Activated naive CD4-positive, alpha-beta T cell treated with Interleukin-2 at 50 U/mL for 16 hours (primary cell): ENCODE data around the gene FLCN.

ENCODE experiments used
- DNase-seq: peaks from one replicate; pipeline ENCODE4 v3.0.0-alpha.2; 2020

The FLCN gene

GRCh38 chr17:17182598-17183136 is 54.3 kb downstream of the FLCN start:
- DNase-seq, result no peak

DNA sequence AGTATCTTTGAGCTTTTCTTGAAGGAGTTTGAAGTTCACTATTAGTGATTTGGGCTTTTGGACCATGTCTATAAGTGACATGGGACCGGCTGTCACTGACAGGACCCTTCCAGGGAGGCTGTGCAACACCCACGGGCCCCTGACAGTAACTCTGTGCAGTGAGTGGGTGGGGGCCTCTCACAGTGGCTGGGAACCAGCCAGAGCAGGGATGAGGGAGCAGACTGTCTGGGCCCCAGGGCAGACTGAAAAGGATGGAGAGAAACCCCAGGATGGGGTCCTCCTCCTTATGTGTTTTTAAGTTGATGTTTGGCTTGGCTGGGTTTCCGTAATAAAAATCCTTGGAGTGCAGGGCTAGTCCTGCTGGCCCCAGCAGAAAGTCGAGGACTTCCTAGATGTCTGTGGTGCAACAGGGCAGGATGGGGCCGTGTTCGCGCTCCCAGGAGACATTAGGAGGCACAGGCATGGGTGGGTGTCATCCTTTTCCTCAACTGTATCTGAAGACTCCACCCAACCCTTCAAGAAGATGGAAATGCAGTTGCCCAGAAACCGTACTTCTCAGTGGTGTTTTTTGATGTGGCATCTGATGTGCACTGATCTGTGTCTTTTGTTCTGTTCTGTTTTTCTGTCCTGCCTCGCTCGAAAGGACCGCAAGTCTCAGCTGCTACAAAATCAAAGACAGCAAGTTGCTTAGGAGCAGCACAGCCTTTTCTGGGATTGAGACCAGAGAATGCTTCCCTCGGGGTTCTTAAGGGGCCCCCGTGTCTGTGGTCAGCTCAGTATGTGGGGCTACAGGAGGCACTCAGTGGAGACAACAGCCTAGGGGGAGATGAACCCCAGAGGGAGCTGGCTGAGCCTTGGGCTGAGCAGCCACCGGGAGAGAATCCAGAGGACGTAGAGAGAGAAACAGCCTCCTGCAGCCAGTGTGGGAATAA is 55.0 kb downstream of the FLCN start:
- DNase-seq, result peak; percentile 50

- DNase-seq, result no peak
Measured at GRCh38 chr17:17180741-17181525, 56.0 kb downstream of the FLCN start.

- DNase-seq, result peak; percentile 20
Measured at GRCh38 chr17:17180141-17180603, 56.8 kb downstream of the FLCN start.

GRCh38 chr17:17179371-17179827 is 57.6 kb downstream of the FLCN start:
- no peak for DNase-seq

GRCh38 chr17:17177176-17177575 is 59.8 kb downstream of the FLCN start:
- no peak for DNase-seq

- peak; percentile 35 for DNase-seq
Measured at GRCh38 chr17:17176341-17176740, 60.6 kb downstream of the FLCN start.

DNA sequence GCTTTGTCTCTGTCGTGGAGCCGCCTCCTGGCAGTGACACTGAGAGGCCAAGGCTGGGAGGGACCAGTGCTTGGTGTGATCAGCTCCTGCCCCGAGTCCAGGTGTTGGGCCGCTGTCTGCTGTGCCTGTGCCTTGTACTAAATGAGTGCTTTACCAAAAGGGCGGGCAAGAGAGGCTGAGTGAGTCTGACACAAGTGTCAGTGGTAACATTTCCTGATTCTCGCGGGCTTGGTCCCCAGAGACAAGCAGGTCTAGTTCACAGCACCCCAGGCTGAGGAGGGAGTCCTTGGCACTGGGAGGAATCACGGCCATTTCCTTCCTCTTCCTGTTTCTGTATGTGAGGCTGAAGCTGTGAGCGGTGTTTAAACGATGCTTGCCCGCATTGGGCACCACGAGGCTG is 61.1 kb downstream of the FLCN start:
- DNase-seq, result no peak

DNA sequence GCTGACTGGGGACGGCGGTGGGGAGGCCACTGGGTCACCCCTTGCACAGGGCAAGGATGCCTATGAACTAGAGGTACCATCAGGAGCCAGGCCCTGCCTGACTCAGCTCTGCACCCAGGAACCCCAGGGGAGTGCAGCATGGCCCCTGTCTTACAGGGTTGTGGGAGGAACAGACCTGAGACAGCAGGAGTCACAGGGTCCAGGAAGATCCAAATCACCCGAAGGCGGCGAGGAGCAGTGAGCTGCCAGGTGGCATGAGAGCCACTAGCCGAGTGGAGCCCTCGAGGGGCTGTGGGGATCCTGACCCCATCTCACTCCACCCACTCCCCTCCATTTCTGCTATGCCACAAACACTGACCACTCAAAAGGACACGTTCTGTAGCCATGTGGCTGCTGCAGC is 61.6 kb downstream of the FLCN start:
- no peak for DNase-seq

DNA sequence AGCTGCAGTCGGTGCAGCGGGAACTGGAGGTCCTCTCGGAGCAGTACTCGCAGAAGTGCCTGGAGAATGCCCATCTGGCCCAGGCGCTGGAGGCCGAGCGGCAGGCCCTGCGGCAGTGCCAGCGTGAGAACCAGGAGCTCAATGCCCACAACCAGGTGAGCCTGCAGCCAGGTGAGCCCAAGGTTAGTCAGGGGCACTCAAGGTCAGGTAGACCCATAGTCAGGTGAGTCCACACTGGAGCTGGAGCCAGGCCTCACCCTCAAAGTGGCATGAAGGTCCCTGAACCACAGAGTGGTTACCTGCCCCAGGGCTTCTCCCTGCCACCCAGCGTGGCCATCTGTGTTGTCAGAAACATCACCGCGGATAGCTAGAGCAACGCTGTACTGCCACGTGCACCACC is 63.0 kb downstream of the FLCN start:
- no peak for DNase-seq

GRCh38 chr17:17172990-17173389 is 64.0 kb downstream of the FLCN start:
- DNase-seq, result no peak

GRCh38 chr17:17172001-17172939 is 64.7 kb downstream of the FLCN start:
- no peak for DNase-seq

DNA sequence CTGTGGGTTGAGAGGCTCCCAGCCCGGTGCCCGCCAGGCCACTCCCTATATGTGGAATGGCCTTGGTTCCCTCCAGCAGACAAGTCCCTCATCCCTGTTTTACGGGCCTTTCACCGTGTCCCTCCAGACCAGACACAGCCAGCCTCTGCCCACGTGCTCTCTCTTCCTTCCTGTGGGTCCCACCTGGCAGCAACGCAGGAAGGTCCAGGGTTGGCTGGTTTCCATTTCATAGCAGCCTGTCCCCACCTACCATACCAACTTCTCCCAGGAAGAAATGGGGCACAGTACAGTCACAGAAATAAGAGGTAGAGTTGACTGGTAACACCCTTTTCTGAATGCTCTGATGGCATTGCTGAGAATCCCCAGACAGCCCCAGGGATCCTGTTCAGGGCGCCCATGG is 65.8 kb downstream of the FLCN start:
- DNase-seq, result no peak

GRCh38 chr17:17170346-17170985 is 66.5 kb downstream of the FLCN start:
- no peak for DNase-seq

DNA sequence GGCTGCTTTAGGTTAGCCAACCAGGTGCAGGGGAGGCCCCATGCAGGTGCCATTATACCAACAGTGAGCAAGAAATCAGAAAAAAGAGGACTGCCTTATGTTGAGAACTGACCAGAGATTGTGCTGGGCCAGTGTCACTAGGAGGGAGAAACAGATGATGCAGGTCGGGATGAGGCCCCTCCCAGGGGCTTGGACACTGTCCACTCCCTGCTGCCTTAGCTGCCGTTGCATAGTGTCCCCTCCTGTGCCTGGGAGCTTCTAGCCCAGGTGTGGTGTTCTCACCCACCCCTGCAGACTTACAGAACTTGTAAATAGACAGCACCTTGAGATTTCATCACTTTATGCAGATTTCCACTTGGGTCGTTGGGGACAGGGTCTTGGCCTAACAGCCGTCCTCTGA is 67.6 kb downstream of the FLCN start:
- DNase-seq, result no peak

DNA sequence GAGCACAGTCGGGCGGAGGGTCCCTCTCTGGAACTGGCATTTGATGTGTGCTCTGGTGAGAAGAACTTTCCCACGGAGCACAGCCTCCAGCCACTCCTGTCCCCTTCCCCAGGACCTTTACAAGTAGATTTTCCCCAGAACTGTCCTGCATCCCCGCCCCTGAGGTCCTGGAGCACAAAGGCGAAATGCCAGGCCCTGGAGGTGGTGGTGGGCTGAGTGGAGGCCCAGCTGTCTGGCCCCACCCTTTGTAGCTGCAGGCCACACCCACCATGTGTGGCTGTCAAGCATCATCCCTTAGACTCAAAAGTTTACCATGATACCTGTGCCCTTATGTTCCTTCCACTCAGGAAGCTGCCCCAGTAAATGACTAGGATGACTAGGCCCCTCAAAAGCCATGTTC is 68.6 kb downstream of the FLCN start:
- DNase-seq, result no peak

DNA sequence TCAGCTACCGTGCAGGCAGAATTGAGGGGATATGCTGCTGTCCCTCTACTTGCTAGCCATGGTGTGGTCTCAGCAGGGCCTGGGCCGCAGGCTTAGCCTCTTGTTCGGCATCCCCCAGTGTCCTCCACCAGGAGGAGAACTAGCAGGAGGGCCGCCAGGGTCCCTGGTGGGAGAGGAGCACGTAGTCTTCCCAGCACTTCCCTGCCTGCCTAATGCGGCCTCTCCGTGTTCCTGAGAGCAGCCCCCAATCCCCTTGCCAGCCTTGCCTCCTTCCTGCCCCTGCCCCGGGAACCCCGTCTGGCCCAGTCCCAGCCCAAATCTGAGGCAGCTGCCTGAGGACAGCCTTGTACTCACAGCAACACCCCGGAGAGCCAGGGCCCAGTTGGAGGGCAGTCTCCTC is 69.0 kb downstream of the FLCN start:
- DNase-seq, result no peak

DNA sequence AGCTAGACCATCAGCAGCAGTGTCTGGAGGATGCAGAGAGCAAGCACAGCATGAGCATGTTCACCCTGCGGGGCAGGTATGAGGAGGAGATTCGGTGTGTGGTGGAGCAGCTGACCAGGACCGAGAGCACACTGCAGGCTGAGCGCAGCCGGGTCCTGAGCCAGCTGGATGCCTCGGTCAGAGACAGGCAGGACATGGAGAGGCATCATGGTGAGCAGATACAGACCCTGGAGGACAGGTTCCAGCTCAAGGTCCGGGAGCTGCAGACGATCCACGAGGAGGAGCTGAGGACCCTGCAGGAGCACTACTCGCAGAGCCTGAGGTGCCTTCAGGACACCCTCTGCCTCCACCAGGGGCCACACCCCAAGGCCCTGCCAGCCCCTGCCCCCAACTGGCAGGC is 69.6 kb downstream of the FLCN start:
- DNase-seq, result no peak

- DNase-seq, result no peak
Measured at GRCh38 chr17:17166446-17166845, 70.5 kb downstream of the FLCN start.

DNA sequence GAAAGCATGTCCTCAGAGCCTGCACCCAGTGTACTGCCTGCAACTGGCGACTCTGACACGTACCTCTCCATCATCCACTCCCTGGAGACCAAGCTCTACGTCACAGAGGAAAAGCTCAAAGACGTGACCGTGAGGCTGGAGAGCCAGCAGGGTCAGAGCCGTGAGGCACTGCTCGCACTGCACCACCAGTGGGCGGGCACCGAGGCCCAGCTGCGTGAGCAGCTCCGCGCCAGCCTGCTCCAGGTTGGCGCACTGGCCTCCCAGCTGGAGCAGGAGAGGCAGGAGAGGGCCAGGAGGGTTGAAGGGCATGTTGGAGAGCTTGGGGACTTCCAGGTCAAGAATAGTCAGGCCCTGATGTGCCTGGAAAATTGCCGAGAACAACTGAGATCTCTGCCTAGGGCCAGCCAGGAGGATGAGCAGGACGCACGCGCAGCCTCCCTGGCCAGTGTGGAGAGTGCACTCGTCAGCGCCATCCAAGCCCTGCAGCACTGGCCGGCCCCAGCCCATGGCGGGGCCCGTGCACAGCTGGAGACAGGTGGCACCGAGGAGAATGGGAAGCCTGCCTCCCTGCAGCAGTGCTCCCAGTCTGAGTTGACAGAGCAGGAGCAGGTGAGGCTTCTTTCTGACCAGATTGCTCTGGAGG is 71.2 kb downstream of the FLCN start:
- no peak for DNase-seq

DNA sequence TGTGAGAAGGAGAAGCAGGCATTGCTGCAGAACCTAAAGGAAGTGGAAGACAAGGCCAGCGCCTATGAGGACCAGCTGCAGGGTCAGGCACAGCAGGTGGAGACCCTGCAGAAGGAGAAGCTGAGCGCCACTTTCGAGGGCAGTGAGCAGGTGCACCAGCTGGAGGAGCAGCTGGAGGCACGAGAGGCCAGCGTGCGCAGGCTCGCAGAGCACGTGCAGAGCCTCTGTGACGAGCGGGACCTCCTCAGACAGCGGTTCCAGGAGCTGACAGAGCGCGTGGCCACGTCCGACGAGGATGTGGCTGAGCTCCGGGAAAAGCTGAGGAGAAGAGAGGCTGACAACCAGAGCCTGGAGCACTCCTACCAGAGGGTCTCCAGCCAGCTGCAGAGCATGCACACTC is 72.3 kb downstream of the FLCN start:
- no peak for DNase-seq
